BE2C (cell line): ENCODE measurements around the gene GTPBP1.

Experiments used
- DNase-seq: peaks from one replicate; pipeline ENCODE4 v3.0.0-alpha.2; 2020
- H3K27me3 ChIP-seq: fragments of 250-450 bp; sonication (Bioruptor Pico); 2 replicates; pipeline ENCODE4 v1.5.1; 2020; ENCODE audit warnings: mild to moderate bottlenecking
- H3K36me3 ChIP-seq: fragments of 250-450 bp; sonication (Bioruptor Pico); 2 replicates; pipeline ENCODE4 v1.5.1; 2020; ENCODE audit warnings: mild to moderate bottlenecking
- H3K4me1 ChIP-seq: fragments of 250-450 bp; sonication (Bioruptor Pico); 2 replicates; pipeline ENCODE4 v1.5.1; 2020
- H3K4me3 ChIP-seq: 2 replicates; pipeline ENCODE4 v1.5.1; 2011; ENCODE audit warnings: low read depth, low read length
- H3K9me3 ChIP-seq: fragments of 250-450 bp; sonication (Bioruptor Pico); 2 replicates; pipeline ENCODE4 v1.5.1; 2020
- TF ChIP-seq, protein P1 (sequence below): IDR thresholded peaks from 2 replicates; pipeline ENCODE4 v1.5.1; 2012; ENCODE audit warnings: mild to moderate bottlenecking, low read depth, low read length

The GTPBP1 gene

DNA sequence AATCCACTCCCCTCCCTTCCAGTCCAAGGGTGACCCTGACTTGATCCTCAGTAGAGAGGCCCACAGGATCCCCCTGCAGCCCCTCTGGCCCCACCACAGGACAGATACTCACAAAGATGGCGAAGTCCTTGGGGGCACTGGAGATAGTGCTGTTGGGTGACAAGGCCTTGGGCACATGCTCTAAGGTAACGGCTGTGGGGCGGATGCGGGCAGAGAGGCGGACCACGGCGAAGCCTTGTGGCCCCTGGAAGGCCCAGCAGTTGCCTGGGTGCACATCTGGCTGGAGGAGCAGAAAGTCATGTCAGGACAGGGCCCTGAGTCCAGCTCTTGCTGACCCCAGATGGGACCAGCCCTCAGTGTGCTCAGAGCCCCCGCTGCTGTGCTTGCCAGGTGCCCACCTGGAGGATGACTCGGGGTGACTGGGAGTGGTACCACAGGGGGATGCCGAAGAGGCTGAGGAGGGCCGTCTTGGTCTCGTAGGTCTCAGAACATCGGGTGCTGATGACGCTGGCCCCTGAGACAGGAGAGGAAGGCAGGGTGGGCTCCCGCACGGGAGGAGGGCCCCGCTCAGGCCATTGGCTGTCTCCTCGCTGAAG is 32.8 kb downstream of the GTPBP1 start:
- peaks cover 91% of the 10 kb centered on the region for H3K36me3 ChIP-seq
- TF ChIP-seq, protein P1, sequence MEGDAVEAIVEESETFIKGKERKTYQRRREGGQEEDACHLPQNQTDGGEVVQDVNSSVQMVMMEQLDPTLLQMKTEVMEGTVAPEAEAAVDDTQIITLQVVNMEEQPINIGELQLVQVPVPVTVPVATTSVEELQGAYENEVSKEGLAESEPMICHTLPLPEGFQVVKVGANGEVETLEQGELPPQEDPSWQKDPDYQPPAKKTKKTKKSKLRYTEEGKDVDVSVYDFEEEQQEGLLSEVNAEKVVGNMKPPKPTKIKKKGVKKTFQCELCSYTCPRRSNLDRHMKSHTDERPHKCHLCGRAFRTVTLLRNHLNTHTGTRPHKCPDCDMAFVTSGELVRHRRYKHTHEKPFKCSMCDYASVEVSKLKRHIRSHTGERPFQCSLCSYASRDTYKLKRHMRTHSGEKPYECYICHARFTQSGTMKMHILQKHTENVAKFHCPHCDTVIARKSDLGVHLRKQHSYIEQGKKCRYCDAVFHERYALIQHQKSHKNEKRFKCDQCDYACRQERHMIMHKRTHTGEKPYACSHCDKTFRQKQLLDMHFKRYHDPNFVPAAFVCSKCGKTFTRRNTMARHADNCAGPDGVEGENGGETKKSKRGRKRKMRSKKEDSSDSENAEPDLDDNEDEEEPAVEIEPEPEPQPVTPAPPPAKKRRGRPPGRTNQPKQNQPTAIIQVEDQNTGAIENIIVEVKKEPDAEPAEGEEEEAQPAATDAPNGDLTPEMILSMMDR: no peak
- no peaks in the 10 kb centered on the region for H3K27me3 ChIP-seq
- H3K4me3 ChIP-seq: no peak overlapping the region
- H3K4me1 ChIP-seq: no peaks in the 10 kb centered on the region; the same call in 1 of the 2 replicates
- no peaks in the 10 kb centered on the region for H3K9me3 ChIP-seq
- no peak for DNase-seq

DNA sequence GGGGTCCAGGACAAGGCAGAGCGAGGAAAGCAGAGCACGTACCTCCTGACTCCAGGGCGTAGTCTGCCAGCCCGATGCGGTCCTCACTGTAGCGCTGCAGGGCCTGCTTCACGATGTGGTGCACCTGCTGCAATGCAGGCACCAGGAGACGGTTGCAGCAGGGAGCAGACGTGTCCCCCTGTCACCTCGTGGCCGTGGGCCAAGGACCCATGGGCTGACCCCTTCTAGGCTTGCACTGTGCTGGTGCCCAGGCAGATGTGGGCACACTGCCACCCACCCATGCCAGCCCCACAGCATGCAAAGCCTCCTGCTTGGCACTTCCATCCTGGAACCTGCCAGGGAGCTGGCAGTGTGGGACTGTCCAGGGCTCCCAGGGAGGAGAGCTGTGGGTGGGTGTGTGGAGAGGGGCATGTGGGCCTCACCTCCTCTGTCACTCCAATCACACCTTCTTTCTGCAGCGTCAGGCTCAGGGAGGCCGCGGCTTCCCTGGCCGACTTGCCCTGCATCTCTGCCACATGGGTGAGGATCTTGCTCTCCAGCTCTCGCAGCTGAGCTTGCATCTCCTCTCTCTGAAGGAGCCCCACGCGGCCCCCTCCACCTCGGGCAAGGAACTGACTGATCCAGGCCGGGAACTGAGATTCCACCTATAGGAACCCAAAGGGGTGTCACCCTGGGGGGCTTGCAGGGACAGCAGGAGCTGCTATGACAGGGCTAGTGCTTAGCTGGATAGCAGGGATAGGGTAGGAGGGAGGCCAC is 33.7 kb downstream of the GTPBP1 start:
- no peak for DNase-seq
- H3K4me1 ChIP-seq: no peaks in the 10 kb centered on the region
- no peaks in the 10 kb centered on the region for H3K27me3 ChIP-seq
- peaks cover 88% of the 10 kb centered on the region for H3K36me3 ChIP-seq
- TF ChIP-seq, protein P1: no peak
- H3K9me3 ChIP-seq: no peaks in the 10 kb centered on the region
- no peak overlapping the region for H3K4me3 ChIP-seq

DNA sequence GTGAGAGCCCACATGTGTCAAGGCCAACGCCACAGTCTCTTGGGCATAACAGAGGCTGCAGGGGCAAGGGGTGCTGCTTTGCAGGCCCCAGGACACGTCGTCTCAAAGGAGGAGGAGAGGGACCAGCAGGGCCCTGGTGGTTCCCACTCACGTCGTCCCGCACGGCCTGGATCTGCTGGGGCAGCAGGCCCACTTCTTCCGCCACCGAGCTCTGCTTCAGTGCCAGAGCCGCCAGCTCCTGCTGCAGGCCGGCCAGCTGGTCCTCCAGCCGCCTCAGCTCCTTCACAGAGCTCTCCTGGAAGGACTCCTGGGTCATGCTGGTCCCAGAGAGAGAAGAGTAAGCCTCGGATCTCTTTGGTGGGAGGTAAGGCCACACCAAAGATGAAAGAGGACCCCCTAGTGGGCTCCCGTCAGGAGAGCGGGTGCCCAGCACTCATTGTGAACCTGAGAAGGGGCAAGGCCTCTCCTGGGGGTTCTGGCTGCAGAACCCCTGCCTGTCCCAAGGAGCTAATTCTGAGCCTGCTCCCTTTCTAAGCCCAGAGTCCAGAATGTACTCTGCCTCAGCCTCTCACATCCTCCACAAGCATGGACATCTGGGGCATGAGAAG is 34.5 kb downstream of the GTPBP1 start:
- no peaks in the 10 kb centered on the region for H3K4me1 ChIP-seq
- DNase-seq: no peak
- H3K36me3 ChIP-seq: peaks cover 96% of the 10 kb centered on the region
- H3K9me3 ChIP-seq: no peaks in the 10 kb centered on the region
- no peaks in the 10 kb centered on the region for H3K27me3 ChIP-seq
- H3K4me3 ChIP-seq: no peak overlapping the region
- TF ChIP-seq, protein P1: no peak

GRCh38 chr22:38740754-38741153 is 35.0 kb downstream of the GTPBP1 start:
- Histone ChIP-seq H3K36me3 (peaks cover 94% of the 10 kb centered on the region), H3K4me3 (no peak overlapping the region), H3K9me3 (no peaks in the 10 kb centered on the region), H3K4me1 (no peaks in the 10 kb centered on the region), H3K27me3 (no peaks in the 10 kb centered on the region)
- DNase-seq: no peak
- TF ChIP-seq, protein P1: no peak

GRCh38 chr22:38741166-38741565 is 35.4 kb downstream of the GTPBP1 start:
- H3K27me3 ChIP-seq: no peaks in the 10 kb centered on the region
- no peak for DNase-seq
- no peaks in the 10 kb centered on the region for H3K4me1 ChIP-seq
- H3K36me3 ChIP-seq: peaks cover 93% of the 10 kb centered on the region
- no peak overlapping the region for H3K4me3 ChIP-seq
- TF ChIP-seq, protein P1: no peak
- no peaks in the 10 kb centered on the region for H3K9me3 ChIP-seq

DNA sequence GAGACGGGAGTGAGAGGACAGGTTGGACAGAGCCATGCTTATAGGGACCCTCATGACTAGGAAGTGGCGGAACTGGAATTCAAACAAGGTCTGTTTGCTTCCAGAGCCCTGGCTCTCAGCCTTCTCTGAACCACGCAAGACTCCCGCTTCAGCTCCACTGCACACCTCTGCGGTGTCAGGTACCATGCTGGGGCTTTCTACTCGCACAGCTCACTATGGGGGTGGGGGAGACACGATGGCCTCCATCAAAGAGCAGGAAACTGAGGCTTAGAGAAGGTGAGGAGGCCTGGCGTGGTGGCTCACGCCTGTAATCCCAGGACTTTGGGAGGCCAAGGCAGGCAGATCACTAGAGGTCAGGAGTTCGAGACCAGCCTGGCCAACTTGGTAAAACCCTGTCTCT is 35.8 kb downstream of the GTPBP1 start:
- H3K4me1 ChIP-seq: no peaks in the 10 kb centered on the region
- no peak overlapping the region for H3K4me3 ChIP-seq
- H3K27me3 ChIP-seq: no peaks in the 10 kb centered on the region
- no peak for DNase-seq
- peaks cover 89% of the 10 kb centered on the region for H3K36me3 ChIP-seq
- TF ChIP-seq, protein P1: no peak
- no peaks in the 10 kb centered on the region for H3K9me3 ChIP-seq
